K562 (cell line): Measurements from ENCODE around the gene SLC6A1. TPM values are rescaled to one million over a fixed set of nuclear protein-coding genes. Genes with fewer than 3 reads are reported as not detected.

Source experiments
- ATAC-seq: fragments of 200-7000 bp; cut with Tn5 transposase; 3 replicates; pipeline ENCODE4 v1.9.1; 2020; ENCODE audit warnings: moderate library complexity
- BruUV-seq: library from RNA; stranded (reverse); fragments of 400-500 nt; replicated peaks from 2 replicates; lab custom pipeline; 2021; lab: Mats Ljungman, UMichigan
- CTCF ChIA-PET: fragments of 300-600 bp; formaldehyde crosslinking; extraction: SDS; loops from one replicate; lab custom pipeline; 2021; ENCODE audit warnings: low intra/inter-chr PET ratio; lab: Yijun Ruan, JAX
- POLR2A ChIA-PET: fragments of 300-600, 350-650 bp; sonication (Branson Sonifier 250); formaldehyde crosslinking; extraction: SDS; loops from one replicate; lab custom pipeline; 2021; ENCODE audit warnings: antibody characterized with exemption, inconsistent platforms; lab: Yijun Ruan, JAX
- DNase-seq, 4 experiments: peaks; one replicate each; pipeline versions ENCODE4 v3.0.0 to v3.0.0-alpha.2; 2011 to 2018; ENCODE audit warnings: low spot score in 3 of 4, mixed read lengths in 3 of 4; ENCODE audit errors: extremely low read depth in 1 of 4
- FAIRE-seq: peaks from 2 replicates; lab custom pipeline; 2011; peaks lifted over from hg19 to GRCh38; lab: Jason Lieb, UNC
- H2AFZ ChIP-seq: 2 replicates; pipeline ENCODE4 v1.6.0; 2011; ENCODE audit warnings: low read depth, low read length, control low read depth, inconsistent platforms
- H3K27ac ChIP-seq: fragments of 200-600 bp; 3 replicates; pipeline ENCODE4 v1.8.0; 2011; ENCODE audit warnings: low read depth, mild to moderate bottlenecking, control low read depth, inconsistent platforms, low read length, moderate library complexity, mixed read lengths; ENCODE audit errors: extremely low read depth
- H3K27me3 ChIP-seq, 2 experiments: fragments of 300-600 bp in 1 of 2; 2 replicates in 1 of 2; 3 replicates in 1 of 2; pipeline versions ENCODE4 v1.6.0 to v1.8.0; 2011; ENCODE audit warnings: inconsistent platforms in 2 of 2, low read length in 2 of 2, mild to moderate bottlenecking in 1 of 2, mixed read lengths in 1 of 2, moderate library complexity in 1 of 2; ENCODE audit not compliant: control insufficient read depth in 2 of 2, insufficient read depth in 2 of 2
- H3K36me3 ChIP-seq: fragments of 300-600 bp; 3 replicates; pipeline ENCODE4 v1.8.0; 2011; ENCODE audit warnings: mild to moderate bottlenecking, low read length, inconsistent platforms; ENCODE audit not compliant: control insufficient read depth, insufficient read depth
- H3K4me1 ChIP-seq, 2 experiments: fragments of 200-600 bp in 1 of 2; replicated peaks in 1 of 2; 2 replicates in 1 of 2; 3 replicates in 1 of 2; pipeline versions ENCODE4 v1.5.1 to v1.8.0; 2011; ENCODE audit warnings: inconsistent platforms in 2 of 2, low read length in 2 of 2, mild to moderate bottlenecking in 1 of 2, mixed read lengths in 1 of 2, moderate library complexity in 1 of 2; ENCODE audit not compliant: control insufficient read depth in 2 of 2, insufficient read depth in 2 of 2
- H3K4me2 ChIP-seq: 2 replicates; pipeline ENCODE4 v1.6.1; 2011; ENCODE audit warnings: low read length, control low read depth, inconsistent platforms, mixed read lengths; ENCODE audit not compliant: insufficient read depth
- H3K4me3 ChIP-seq: fragments of 200-600 bp; sonication (generic), shearing (Covaris generic); 2 replicates; pipeline ENCODE4 v1.5.1; 2016; ENCODE audit warnings: control low read depth, inconsistent platforms
- H3K79me2 ChIP-seq: fragments of 200-600 bp; 3 replicates; pipeline ENCODE4 v1.8.0; 2011; ENCODE audit warnings: low read length, inconsistent platforms; ENCODE audit not compliant: control insufficient read depth, insufficient read depth
- H3K9ac ChIP-seq, 2 experiments: 2 replicates each; pipeline versions ENCODE4 v1.6.0 to v1.6.1; 2011; ENCODE audit warnings: low read depth in 2 of 2, low read length in 2 of 2, control low read depth in 1 of 2, inconsistent platforms in 1 of 2, mild to moderate bottlenecking in 1 of 2, mixed read lengths in 1 of 2; ENCODE audit not compliant: insufficient read depth in 1 of 2
- H3K9me1 ChIP-seq: one replicate; pipeline ENCODE4 v1.6.0; 2011; ENCODE audit warnings: inconsistent platforms, mild to moderate bottlenecking, low read length, moderate library complexity; ENCODE audit not compliant: control insufficient read depth, insufficient read depth
- H3K9me3 ChIP-seq: replicated peaks from 2 replicates; pipeline ENCODE4 v1.5.1; 2011; ENCODE audit warnings: low read depth, low read length, inconsistent platforms; ENCODE audit not compliant: control insufficient read depth, insufficient read depth
- H4K20me1 ChIP-seq: replicated peaks from 2 replicates; pipeline ENCODE4 v1.6.1; 2011; ENCODE audit warnings: low read length, inconsistent platforms, mixed read lengths; ENCODE audit not compliant: control insufficient read depth, insufficient read depth
- ATF1 ChIP-seq, 2 experiments: fragments of 450-650 bp in 1 of 2; IDR thresholded peaks; 2 replicates each; pipeline ENCODE4 v1.6.1; 2016; ENCODE audit warnings: missing compliant biosample characterization in 1 of 2, missing genetic modification characterization in 1 of 2
- BDP1 ChIP-seq: IDR thresholded peaks from 3 replicates; pipeline ENCODE4 v1.6.1; 2011; ENCODE audit not compliant: insufficient read length, insufficient read depth
- GTF2E2 ChIP-seq: fragments of 200-800 bp; sonication (Bioruptor generic); IDR thresholded peaks from 2 replicates; pipeline ENCODE4 v1.6.1; 2016; ENCODE audit warnings: missing genetic modification characterization, missing compliant biosample characterization
- HSF4 ChIP-seq: fragments of 250-450 bp; sonication (Bioruptor Pico); IDR thresholded peaks from 2 replicates; pipeline ENCODE4 v2.1.2; 2022; ENCODE audit warnings: mild to moderate bottlenecking, moderate library complexity, borderline replicate concordance
- NKRF ChIP-seq: fragments of 450-650 bp; IDR thresholded peaks from 2 replicates; pipeline ENCODE4 v1.6.1; 2016; ENCODE audit warnings: borderline replicate concordance
- SIRT6 ChIP-seq: IDR thresholded peaks from one replicate; pipeline ENCODE4 v1.6.1; 2012; ENCODE audit warnings: low read depth, mild to moderate bottlenecking, control low read depth, inconsistent platforms, low read length, moderate library complexity
- TEAD4 ChIP-seq, 2 experiments: sonication (generic) in 1 of 2; formaldehyde crosslinking in 1 of 2; IDR thresholded peaks; 2 replicates each; pipeline versions ENCODE4 v1.6.1 to v1.8.0; 2012 to 2022; ENCODE audit warnings: borderline replicate concordance in 1 of 2, inconsistent platforms in 1 of 2, low read length in 1 of 2, mild to moderate bottlenecking in 1 of 2, missing genetic modification reagents in 1 of 2
- ZEB2 ChIP-seq: fragments of 450-650 bp; IDR thresholded peaks from 2 replicates; pipeline ENCODE4 v1.6.1; 2016
- ZKSCAN1 ChIP-seq: fragments of 150-350 bp; IDR thresholded peaks from 2 replicates; pipeline ENCODE4 v1.6.1; 2016; ENCODE audit warnings: low read depth, low read length
- ZNF175 ChIP-seq: fragments of 200-800 bp; sonication (Bioruptor generic); IDR thresholded peaks from 2 replicates; pipeline ENCODE4 v1.6.1; 2016; ENCODE audit warnings: low read depth, mild to moderate bottlenecking, missing genetic modification characterization, missing compliant biosample characterization
- ZNF263 ChIP-seq: sonication (generic); formaldehyde crosslinking; IDR thresholded peaks from 2 replicates; pipeline ENCODE4 v1.8.0; 2022; ENCODE audit warnings: mild to moderate bottlenecking, missing genetic modification reagents, borderline replicate concordance
- ZNF764 ChIP-seq: fragments of 250-450 bp; sonication (Bioruptor Pico); IDR thresholded peaks from 2 replicates; pipeline ENCODE4 v1.4.0; 2020; ENCODE audit warnings: low read depth, mild to moderate bottlenecking, moderate library complexity
- ZNF77 ChIP-seq: fragments of 250-450 bp; sonication (Bioruptor Pico); IDR thresholded peaks from 2 replicates; pipeline ENCODE4 v1.5.0; 2020
- ZNF778 ChIP-seq: fragments of 450-650 bp; formaldehyde crosslinking; IDR thresholded peaks from 2 replicates; pipeline ENCODE4 v1.4.0; 2020; ENCODE audit warnings: mild to moderate bottlenecking, moderate library complexity
- WGBS: fragments of 100-300 bp; shearing (Covaris generic); methylation state at CpG from one replicate; pipeline ENCODE4 v1.1.6; 2016; ENCODE audit warnings: low coverage, mixed read lengths; ENCODE audit not compliant: insufficient coverage; ENCODE audit errors: missing lambda C conversion rate; 5-methylcytosine and 5-hydroxymethylcytosine counted together
- in situ Hi-C: fragments of 300-500 bp; cut with MboI; formaldehyde crosslinking; loops from 4 replicates; pipeline ENCODE4 v1.15.0; 2018; ENCODE audit warnings: inconsistent platforms, mixed read lengths
- intact Hi-C: fragments of 100-400 bp; cut with micrococcal nuclease; formaldehyde crosslinking; loops from 2 replicates; pipeline ENCODE4 v1.14.2; 2022
- polyA plus RNA-seq, 8 experiments: library from polyadenylated mRNA; depleted of rRNA in 4 of 8; stranded (reverse) in 5 of 8; unstranded in 3 of 8; fragments of >200 nt; fragmentation: Nextera tagmentation in 2 of 8; fragmentation: Illumina TruSeq in 1 of 8; extraction: Ambion mirVana in 2 of 8; extraction: Trizol in 1 of 8; gene quantifications; 2 replicates each; pipeline versions ENCODE4 v1.2.1 to v1.2.3, GENCODE V29; 2011 to 2014; ENCODE audit warnings: inconsistent platforms in 1 of 8, missing spikeins in 1 of 8
- total RNA-seq, 7 experiments: library from RNA; depleted of rRNA in 6 of 7; stranded (reverse); fragments of >200 nt in 6 of 7; fragmentation: Illumina TruSeq in 2 of 7; extraction: Trizol in 2 of 7; gene quantifications; 2 replicates each; pipeline versions ENCODE4 v1.2.1 to v1.2.3, GENCODE V29; 2011 to 2021; ENCODE audit warnings: low replicate concordance in 1 of 7
- TF ChIP-seq, protein P1 (sequence below), 2 experiments: fragments of 450-650 bp; conservative IDR thresholded peaks; 2 replicates each; pipeline ENCODE4 v1.6.1; 2017; ENCODE audit warnings: mild to moderate bottlenecking in 2 of 2, moderate library complexity in 2 of 2
- TF ChIP-seq, protein P2 (sequence below): fragments of 450-650 bp; IDR thresholded peaks from one replicate; pipeline ENCODE4 v1.6.1; 2018; ENCODE audit warnings: mild to moderate bottlenecking, moderate library complexity; ENCODE audit not compliant: partially characterized antibody

SLC6A1 gene
- total and polyA plus RNA-seq, 9 of the 15 experiments (the other 6 are each of a cell fraction or from before 2014, with no cell fraction given): not detected

GRCh38 chr3:11019116-11019819 is 26.7 kb downstream of the SLC6A1 start (continued):
- TF ChIP-seq TEAD4 (IDR thresholded peaks at IDR 0.05; ENCODE audit: low read length) (no peak), TEAD4 (CRISPR knock-in tag; IDR thresholded peaks at IDR 0.05; ENCODE audit: borderline replicate concordance) (no peak), HSF4 (CRISPR knock-in tag) (no peak), ZNF77 (no peak), ZNF778 (CRISPR knock-in tag) (no peak), ZKSCAN1 (no peak), GTF2E2 (tag) (no peak)
- TF ChIP-seq, protein P1, sequence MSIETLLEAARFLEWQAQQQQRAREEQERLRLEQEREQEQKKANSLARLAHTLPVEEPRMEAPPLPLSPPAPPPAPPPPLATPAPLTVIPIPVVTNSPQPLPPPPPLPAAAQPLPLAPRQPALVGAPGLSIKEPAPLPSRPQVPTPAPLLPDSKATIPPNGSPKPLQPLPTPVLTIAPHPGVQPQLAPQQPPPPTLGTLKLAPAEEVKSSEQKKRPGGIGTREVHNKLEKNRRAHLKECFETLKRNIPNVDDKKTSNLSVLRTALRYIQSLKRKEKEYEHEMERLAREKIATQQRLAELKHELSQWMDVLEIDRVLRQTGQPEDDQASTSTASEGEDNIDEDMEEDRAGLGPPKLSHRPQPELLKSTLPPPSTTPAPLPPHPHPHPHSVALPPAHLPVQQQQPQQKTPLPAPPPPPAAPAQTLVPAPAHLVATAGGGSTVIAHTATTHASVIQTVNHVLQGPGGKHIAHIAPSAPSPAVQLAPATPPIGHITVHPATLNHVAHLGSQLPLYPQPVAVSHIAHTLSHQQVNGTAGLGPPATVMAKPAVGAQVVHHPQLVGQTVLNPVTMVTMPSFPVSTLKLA (conservative IDR thresholded peaks at IDR 0.05): no peak
- TF ChIP-seq, all 486 proteins: peak for 0

DNA sequence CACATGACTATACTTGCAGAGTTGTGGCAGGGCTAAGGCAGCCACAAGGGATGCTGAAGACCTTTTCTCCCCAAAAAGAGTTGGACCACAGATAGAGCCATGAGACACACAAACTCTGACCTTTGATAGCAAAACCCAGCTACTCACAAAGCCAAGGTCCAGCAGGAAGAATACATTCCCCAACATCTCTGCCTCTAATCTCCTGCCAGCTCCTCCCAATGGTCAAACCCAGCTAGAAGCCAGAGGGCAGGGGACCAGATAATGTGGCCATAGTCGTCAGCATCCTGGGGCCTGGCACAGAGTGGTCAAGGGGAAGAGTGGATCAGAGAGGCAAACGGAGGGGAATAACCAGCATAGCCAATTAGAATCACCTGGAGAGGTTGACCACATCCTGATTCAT is 28.2 kb downstream of the SLC6A1 start:
- Histone ChIP-seq H3K4me2 (no peak overlapping the region), H3K9me1 (no peaks in the 10 kb centered on the region), H3K36me3 (no peaks in the 10 kb centered on the region), H2AFZ (no peak overlapping the region), H3K9ac (no peak overlapping the region), H3K27ac (no peak overlapping the region), H3K4me3 (no peak overlapping the region), H4K20me1 (peaks cover 18% of the 10 kb centered on the region; the same call in 1 of the 2 replicates), H3K4me1 (0 out of 5 replicates have a peak, but pooled peaks cover 0 to 3% of the 10 kb centered on the region in 2 experiments), H3K79me2 (no peaks in the 10 kb centered on the region), H3K9me3 (no peaks in the 10 kb centered on the region), H3K27me3 (peaks cover 18 to 60% of the 10 kb centered on the region in 2 experiments; a peak in 4 of 5 replicates)
- DNase-seq: no peak
- ATAC-seq: no peak
- no TSS peak for BruUV-seq
- intact Hi-C loops: no loop called here
- in situ Hi-C loops: no loop called here
- no peak for FAIRE-seq
- ChIA-PET POLR2A (interaction anchor here (0.6 to 1.0 kb wide), 2 partner anchors 232 to 675 kb away, joined by 3 to 4 read pairs; no protein-coding TSS in a partner anchor), CTCF (no interaction called here)
- 0% methylated on average over 2 of the region's 2 CpGs for WGBS
- no peak for TF ChIP-seq ATF1 (CRISPR knock-in tag; IDR thresholded peaks at IDR 0.05)
- TF ChIP-seq ATF1 (tag; IDR thresholded peaks at IDR 0.05): no peak
- no peak for TF ChIP-seq NKRF
- no peak for TF ChIP-seq ZNF175 (CRISPR knock-in tag)
- TF ChIP-seq ZEB2: no peak
- TF ChIP-seq BDP1: no peak
- TF ChIP-seq, protein P2, sequence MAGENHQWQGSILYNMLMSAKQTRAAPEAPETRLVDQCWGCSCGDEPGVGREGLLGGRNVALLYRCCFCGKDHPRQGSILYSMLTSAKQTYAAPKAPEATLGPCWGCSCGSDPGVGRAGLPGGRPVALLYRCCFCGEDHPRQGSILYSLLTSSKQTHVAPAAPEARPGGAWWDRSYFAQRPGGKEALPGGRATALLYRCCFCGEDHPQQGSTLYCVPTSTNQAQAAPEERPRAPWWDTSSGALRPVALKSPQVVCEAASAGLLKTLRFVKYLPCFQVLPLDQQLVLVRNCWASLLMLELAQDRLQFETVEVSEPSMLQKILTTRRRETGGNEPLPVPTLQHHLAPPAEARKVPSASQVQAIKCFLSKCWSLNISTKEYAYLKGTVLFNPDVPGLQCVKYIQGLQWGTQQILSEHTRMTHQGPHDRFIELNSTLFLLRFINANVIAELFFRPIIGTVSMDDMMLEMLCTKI: no peak
- TF ChIP-seq ZNF263 (CRISPR knock-in tag): no peak
- TF ChIP-seq SIRT6: no peak
- no peak for TF ChIP-seq ZNF764
